ENCODE data around the gene TESK2.

DNA sequence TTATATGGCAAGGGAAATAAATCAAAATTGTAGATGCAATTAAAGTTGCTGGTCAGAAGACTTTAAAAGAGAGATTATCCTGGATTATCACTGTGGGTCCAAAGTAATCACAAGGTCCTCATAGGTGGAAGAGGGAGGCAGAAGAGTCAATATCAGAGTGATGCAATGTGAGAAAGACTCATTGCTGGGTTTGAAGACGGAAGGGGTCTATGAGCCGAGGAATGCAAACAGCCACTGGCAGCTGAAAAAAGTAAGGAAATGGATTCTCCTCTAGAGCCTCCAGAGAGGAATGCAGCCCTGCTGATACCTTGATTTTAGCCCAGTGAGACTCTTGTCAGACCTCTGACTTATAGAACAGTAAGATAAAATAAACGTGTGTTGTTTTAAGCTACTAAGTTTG, 90.9 kb downstream of the TESK2 start:
- TF ChIP-seq CTCF (IDR thresholded peaks at IDR 0.05; ENCODE audit: poor library complexity, severe bottlenecking) = no peak
- TF ChIP-seq EZH2 (IDR thresholded peaks at IDR 0.05; ENCODE audit: borderline replicate concordance, insufficient read depth, low read length, poor library complexity, severe bottlenecking) = no peak
- no peak for TF ChIP-seq POLR2AphosphoS5 (IDR thresholded peaks at IDR 0.05)
- no peak for TF ChIP-seq TAF1 (IDR thresholded peaks at IDR 0.05; ENCODE audit: low read depth)
- TF ChIP-seq EP300 (conservative IDR thresholded peaks at IDR 0.05; ENCODE audit: poor library complexity, severe bottlenecking) = no peak

All from neural cell (in vitro differentiated cells).